Mucosa of descending colon (tissue), 3 donors: ENCODE results near the gene MEX3C. TPM values are rescaled to one million over a fixed set of nuclear protein-coding genes. Genes with fewer than 3 reads are reported as not detected.

ENCODE experiments used
- ATAC-seq: fragments of 200-7000 bp; cut with Tn5 transposase; one replicate; pipeline ENCODE4 v1.9.1; 2020; ENCODE audit warnings: mild to moderate bottlenecking, moderate library complexity
- DNase-seq, 3 donors: peaks; one replicate each; pipeline ENCODE4 v3.0.0-alpha.2; 2020
- H3K36me3 ChIP-seq: fragments of 200-600 bp; one replicate; pipeline ENCODE4 v1.8.0; 2021; ENCODE audit warnings: low read depth, mild to moderate bottlenecking
- H3K4me1 ChIP-seq: fragments of 200-600 bp; one replicate; pipeline ENCODE4 v1.8.0; 2021; ENCODE audit warnings: low read depth, mild to moderate bottlenecking
- H3K4me3 ChIP-seq: fragments of 200-600 bp; one replicate; pipeline ENCODE4 v1.8.0; 2021; ENCODE audit warnings: mild to moderate bottlenecking
- H3K9me3 ChIP-seq: fragments of 200-600 bp; one replicate; pipeline ENCODE4 v1.8.0; 2021; ENCODE audit warnings: mild to moderate bottlenecking
- CTCF ChIP-seq: fragments of 200-600 bp; IDR thresholded peaks from one replicate; pipeline ENCODE4 v1.8.0; 2022; ENCODE audit warnings: antibody characterized with exemption, mild to moderate bottlenecking
- intact Hi-C, 2 donors: fragments of 100-400 bp; cut with DNase I in 1 of 2; cut with micrococcal nuclease in 1 of 2; formaldehyde crosslinking; loops; one replicate each; pipeline versions ENCODE4 v1.11.0 to v1.11.1; 2022; cut with DNase I, micrococcal nuclease
- total RNA-seq, 3 donors: library from RNA; stranded (reverse); fragmentation: NEBNext Ultra II Directional in 2 of 3; extraction: Animal tissue kit (Norgen Biotek cat#: 25700) in 2 of 3; gene quantifications; one replicate each; pipeline versions ENCODE4 v1.2.1 to v1.2.4, GENCODE V29; 2021 to 2023
- donor health status: DM: no; HTN: no; CAD: no; lungs with moderate emphysema.
- donor health status: DM: no; HTN: no; CAD: no.
- donor health status: DM: no; HTN: yes; CAD: no.

MEX3C gene
- total RNA-seq, 3 donors from 2014 or later = 20.8 to 30.1 (median 27.0) TPM

DNA sequence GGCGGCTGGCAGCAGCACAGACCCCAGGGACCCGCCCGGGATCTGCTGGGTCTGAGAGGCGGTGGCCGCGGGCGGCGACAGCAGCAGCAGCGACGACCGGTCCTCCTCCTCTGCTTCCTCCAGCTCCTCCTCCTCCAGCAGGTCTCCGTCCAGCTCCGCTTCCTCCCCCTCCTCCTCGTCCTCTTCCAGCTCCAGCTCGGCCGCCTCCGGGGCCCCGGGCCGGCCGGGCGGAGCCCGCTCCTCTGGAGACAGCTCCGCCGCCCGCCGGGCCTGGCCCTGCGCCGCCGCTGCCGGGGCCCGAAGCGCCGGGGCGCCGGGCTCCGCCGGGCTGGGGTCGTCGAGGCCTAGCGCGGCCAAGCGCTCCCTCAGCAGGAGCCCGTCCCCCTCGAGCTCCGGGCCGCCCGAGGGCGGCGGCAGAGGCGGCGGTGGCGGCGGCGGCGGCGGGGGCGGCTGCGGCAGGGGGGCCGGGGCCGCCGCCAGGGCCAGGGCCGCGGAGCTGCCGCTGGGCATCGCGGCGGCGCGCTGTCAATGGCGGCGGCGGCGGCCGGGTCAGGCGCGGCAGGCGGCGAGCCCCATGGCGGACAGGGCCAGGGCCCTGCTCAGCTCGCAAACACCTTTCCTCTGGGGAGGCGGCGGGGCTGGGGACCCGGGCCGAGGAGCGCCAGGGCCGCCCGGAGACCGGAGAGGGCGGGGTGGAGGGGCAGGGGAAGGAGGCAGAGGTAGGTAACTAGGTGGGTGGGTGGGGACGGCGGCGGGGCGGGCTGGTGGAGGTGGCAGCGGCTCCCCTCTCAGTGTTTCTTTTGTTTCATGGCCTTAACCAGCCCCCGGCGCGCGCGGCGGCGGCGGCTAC lies 445 bp downstream of the MEX3C start:
- intact Hi-C loops = no loop called here
- Histone ChIP-seq H3K4me1 (peaks cover 5% of the 10 kb centered on the region), H3K9me3 (no peaks in the 10 kb centered on the region), H3K36me3 (no peaks in the 10 kb centered on the region), H3K4me3 (peak overlapping the region; percentile 71)
- no peak for TF ChIP-seq CTCF
- ATAC-seq = peak; percentile 32
- peak; percentile 62 to 83 (median 76) for DNase-seq

- Histone ChIP-seq H3K36me3 (no peaks in the 10 kb centered on the region), H3K4me3 (peak overlapping the region; percentile 71), H3K9me3 (no peaks in the 10 kb centered on the region), H3K4me1 (peaks cover 10% of the 10 kb centered on the region)
- peak; percentile 55 to 71 (median 63) for DNase-seq
- peak; percentile 1 for ATAC-seq
- intact Hi-C loops = no loop called here
- TF ChIP-seq CTCF = no peak
Observed at GRCh38 chr18:51196118-51196810, 1.2 kb downstream of the MEX3C start.

DNA sequence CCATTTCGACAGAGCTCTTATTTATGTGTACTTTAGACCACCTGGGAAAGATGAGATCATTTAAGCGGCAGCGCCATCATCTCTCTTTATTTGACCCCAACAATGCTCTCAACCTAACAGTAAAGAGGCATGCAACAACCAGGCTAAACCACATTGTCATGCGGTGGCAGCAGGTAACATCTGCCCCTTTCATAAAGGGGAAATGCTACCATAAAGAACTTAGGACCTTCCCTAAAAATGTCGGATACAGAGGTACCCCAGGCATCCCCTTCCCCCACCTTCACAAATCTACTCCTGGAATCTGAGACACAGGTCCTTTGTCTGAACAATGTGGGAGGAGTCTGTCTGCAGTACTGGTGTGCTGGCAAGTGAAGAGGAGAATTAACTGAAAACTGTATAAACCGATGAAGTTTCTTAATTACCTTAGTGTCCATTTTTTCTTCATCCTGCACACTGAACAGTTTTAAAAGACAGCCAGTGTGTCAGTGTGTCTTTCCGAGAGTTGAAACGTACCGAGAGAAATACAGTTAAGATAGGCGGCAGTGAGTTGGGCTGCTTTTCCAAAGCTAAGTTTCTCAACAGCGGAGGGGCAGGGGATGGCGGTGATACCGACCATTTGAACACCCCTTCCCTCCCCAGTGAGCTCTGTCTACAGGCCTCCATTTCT lies 1.9 kb downstream of the MEX3C start:
- no peak for TF ChIP-seq CTCF
- intact Hi-C loops = no loop called here
- H3K4me3 ChIP-seq = peak overlapping the region; percentile 71
- H3K4me1 ChIP-seq = peaks cover 14% of the 10 kb centered on the region
- no peak for ATAC-seq
- H3K36me3 ChIP-seq = no peaks in the 10 kb centered on the region
- H3K9me3 ChIP-seq = no peaks in the 10 kb centered on the region
- DNase-seq = peak in 1 of 3 donors; percentile 51

- Histone ChIP-seq H3K36me3 (no peaks in the 10 kb centered on the region), H3K4me3 (no peak overlapping the region), H3K4me1 (peaks cover 15% of the 10 kb centered on the region), H3K9me3 (no peaks in the 10 kb centered on the region)
- DNase-seq (no peak), ATAC-seq (no peak)
- intact Hi-C loops = no loop called here
- TF ChIP-seq CTCF = no peak
Observed at GRCh38 chr18:51195086-51195450, 2.4 kb downstream of the MEX3C start.

GRCh38 chr18:51194604-51195003 lies 2.9 kb downstream of the MEX3C start:
- H3K9me3 ChIP-seq = no peaks in the 10 kb centered on the region
- no peak for DNase-seq
- H3K4me1 ChIP-seq = peaks cover 15% of the 10 kb centered on the region
- no peaks in the 10 kb centered on the region for H3K36me3 ChIP-seq
- no peak for ATAC-seq
- TF ChIP-seq CTCF = no peak
- no peak overlapping the region for H3K4me3 ChIP-seq
- intact Hi-C loops = no loop called here
